Small intestine (tissue), 7 donors: ENCODE data around the gene SLC5A9. TPM values are rescaled to one million over a fixed set of nuclear protein-coding genes. Genes with fewer than 3 reads are reported as not detected.
"Not testable (repeated sequence)": the region's sequence is repeated elsewhere in the genome, so short reads cannot be mapped to it uniquely, and the experiment has no call there.

Experiments used
- DNase-seq, 2 donors: peaks; one replicate each; pipeline versions ENCODE4 v3.0.0 to v3.0.0-alpha.2; 2013
- FAIRE-seq: peaks from 2 replicates; lab custom pipeline; 2012; peaks lifted over from hg19 to GRCh38; lab: Jason Lieb, UNC
- H3K27ac ChIP-seq, 3 donors: one replicate each; pipeline ENCODE4 v1.5.1; 2013; ENCODE audit warnings: low read length in 2 of 3, mild to moderate bottlenecking in 2 of 3, control low read depth in 1 of 3, inconsistent platforms in 1 of 3, low read depth in 1 of 3, moderate library complexity in 1 of 3
- H3K27me3 ChIP-seq, 3 donors: one replicate each; pipeline ENCODE4 v1.6.1; 2013; ENCODE audit warnings: low read length in 3 of 3, inconsistent platforms in 1 of 3; ENCODE audit not compliant: control insufficient read depth in 3 of 3, insufficient read depth in 3 of 3
- H3K36me3 ChIP-seq, 3 donors: one replicate each; pipeline ENCODE4 v1.6.1; 2013; ENCODE audit warnings: low read length in 3 of 3, inconsistent platforms in 1 of 3, low read depth in 1 of 3, mild to moderate bottlenecking in 1 of 3, moderate library complexity in 1 of 3; ENCODE audit not compliant: control insufficient read depth in 3 of 3, insufficient read depth in 2 of 3
- H3K4me1 ChIP-seq, 3 donors: one replicate each; pipeline ENCODE4 v1.6.1; 2013; ENCODE audit warnings: low read length in 2 of 3, inconsistent platforms in 1 of 3, low read depth in 1 of 3, mild to moderate bottlenecking in 1 of 3, moderate library complexity in 1 of 3; ENCODE audit not compliant: control insufficient read depth in 3 of 3, insufficient read depth in 2 of 3
- H3K4me3 ChIP-seq, 3 donors: one replicate each; pipeline ENCODE4 v1.5.1; 2013; ENCODE audit warnings: low read length in 3 of 3, control low read depth in 1 of 3, inconsistent platforms in 1 of 3, low read depth in 1 of 3, mild to moderate bottlenecking in 1 of 3, moderate library complexity in 1 of 3
- H3K9me3 ChIP-seq, 2 donors: one replicate each; pipeline ENCODE4 v1.6.1; 2013; ENCODE audit warnings: low read depth in 1 of 2, low read length in 1 of 2; ENCODE audit not compliant: control insufficient read depth in 2 of 2, insufficient read depth in 1 of 2
- WGBS, 3 donors: extraction: QIAGEN DNeasy Blood & Tissue Kit; methylation state at CpG; one replicate each; pipeline ENCODE4 v1.1.7; 2013; 5-methylcytosine and 5-hydroxymethylcytosine counted together
- polyA plus RNA-seq, 4 donors: library from polyadenylated mRNA; stranded (reverse) in 3 of 4; unstranded in 1 of 4; fragments of 200-250 nt in 3 of 4; fragments of 120-200 nt in 1 of 4; gene quantifications; one replicate each; pipeline versions ENCODE4 v1.2.1 to v1.2.3, GENCODE V29; 2013
- donor health status: healthy with polysubstance abuse.
- donor health status: control.
- donor health status: control.
- donor health status: Bipolar disorder and iron deficiency.
- donor health status: healthy.

Gene SLC5A9
- polyA plus RNA-seq, 4 donors = 22.3 to 372 (median 165) TPM

GRCh38 chr1:48251323-48251722, 28.8 kb downstream of the SLC5A9 start:
- WGBS, 3 donors = 71 to 92% (median 83%) methylated on average over 2 of the region's 2 CpGs
- H3K27ac ChIP-seq = peak overlapping the region; percentile 17 to 84 (median 71)
- H3K4me3 ChIP-seq = no peak overlapping the region

GRCh38 chr1:48251821-48252220, 29.3 kb downstream of the SLC5A9 start:
- H3K27ac ChIP-seq = peak overlapping the region in 1 of 3 donors; percentile 71
- no peaks in the 10 kb centered on the region for H3K27me3 ChIP-seq
- H3K9me3 ChIP-seq = no peaks in the 10 kb centered on the region
- peaks cover 11 to 42% (median 17%) of the 10 kb centered on the region in 3 donors for H3K4me1 ChIP-seq
- H3K36me3 ChIP-seq = peaks cover 0 to 19% (median 3%) of the 10 kb centered on the region in 3 donors
- 52 to 70% (median 67%) methylated on average over 3 of the region's 3 CpGs for WGBS, 3 donors
- FAIRE-seq (no peak), DNase-seq (peak in 1 of 2 donors; percentile 36)
- H3K4me3 ChIP-seq = no peak overlapping the region

More at GRCh38 chr1:48251323-48251722, 28.8 kb downstream of the SLC5A9 start:
- H3K4me1 ChIP-seq = peaks cover 11 to 45% (median 17%) of the 10 kb centered on the region in 3 donors
- DNase-seq (no peak), FAIRE-seq (no peak)
- H3K27me3 ChIP-seq = no peaks in the 10 kb centered on the region
- no peaks in the 10 kb centered on the region for H3K9me3 ChIP-seq
- H3K36me3 ChIP-seq = peaks cover 0 to 24% (median 3%) of the 10 kb centered on the region in 3 donors

- no peak overlapping the region for H3K27ac ChIP-seq
- DNase-seq (peak in 1 of 2 donors; percentile 44), FAIRE-seq (no peak)
- peaks cover 7 to 30% (median 9%) of the 10 kb centered on the region in 3 donors for H3K4me1 ChIP-seq
- H3K9me3 ChIP-seq = no peaks in the 10 kb centered on the region
- 60 to 77% (median 74%) methylated on average over 1 of the region's 1 CpG for WGBS, 3 donors
- H3K27me3 ChIP-seq = no peaks in the 10 kb centered on the region
- peaks cover 0 to 3% (median 2%) of the 10 kb centered on the region in 3 donors for H3K36me3 ChIP-seq
- H3K4me3 ChIP-seq = no peak overlapping the region
These were observed 31.7 kb downstream of the SLC5A9 start for GRCh38 chr1:48254254-48254653.

- Histone ChIP-seq H3K4me3 (no peak overlapping the region), H3K27ac (no peak overlapping the region), H3K27me3 (no peaks in the 10 kb centered on the region), H3K4me1 (peaks cover 0 to 4% (median 2%) of the 10 kb centered on the region in 3 donors), H3K9me3 (no peaks in the 10 kb centered on the region), H3K36me3 (peaks cover 0 to 1% (median 0%) of the 10 kb centered on the region in 3 donors)
- no peak for DNase-seq
- WGBS, 3 donors = 91 to 100% (median 100%) methylated on average over 1 of the region's 1 CpG
- FAIRE-seq = no peak
These were observed 35.6 kb downstream of the SLC5A9 start for GRCh38 chr1:48258106-48258505.

- Histone ChIP-seq H3K27ac (no peak overlapping the region), H3K27me3 (no peaks in the 10 kb centered on the region), H3K9me3 (peaks cover 0 to under 1% of the 10 kb centered on the region in 2 donors), H3K4me3 (no peak overlapping the region), H3K4me1 (no peaks in the 10 kb centered on the region), H3K36me3 (no peaks in the 10 kb centered on the region)
- DNase-seq = no peak
- no peak for FAIRE-seq
These were observed 39.4 kb downstream of the SLC5A9 start for GRCh38 chr1:48261881-48262400.

- 49 to 81% (median 79%) methylated on average over 1 of the region's 1 CpG for WGBS, 3 donors
- FAIRE-seq (no peak), DNase-seq (no peak)
- Histone ChIP-seq H3K27ac (no peak overlapping the region), H3K9me3 (peaks cover 0 to 11% of the 10 kb centered on the region in 2 donors), H3K4me3 (no peak overlapping the region), H3K27me3 (no peaks in the 10 kb centered on the region), H3K36me3 (no peaks in the 10 kb centered on the region), H3K4me1 (no peaks in the 10 kb centered on the region)
These were observed 40.5 kb downstream of the SLC5A9 start for GRCh38 chr1:48263041-48263440.

- 61 to 96% (median 87%) methylated on average over 2 of the region's 2 CpGs for WGBS, 3 donors
- Histone ChIP-seq H3K9me3 (peaks cover 0 to 11% of the 10 kb centered on the region in 2 donors), H3K27ac (no peak overlapping the region), H3K4me3 (no peak overlapping the region), H3K4me1 (no peaks in the 10 kb centered on the region), H3K36me3 (no peaks in the 10 kb centered on the region), H3K27me3 (no peaks in the 10 kb centered on the region)
- no peak for FAIRE-seq
- no peak for DNase-seq
These were observed 44.1 kb downstream of the SLC5A9 start for GRCh38 chr1:48266576-48266975.

- FAIRE-seq = not testable (repeated sequence)
- 84 to 87% (median 86%) methylated on average over 7 to 10 of the region's 10 CpGs for WGBS, 3 donors
These were observed 54.9 kb downstream of the SLC5A9 start for GRCh38 chr1:48277437-48277836.

GRCh38 chr1:48282329-48282728, 59.8 kb downstream of the SLC5A9 start:
- not testable (repeated sequence) for H3K36me3 ChIP-seq, FAIRE-seq, H3K4me1 ChIP-seq, DNase-seq, H3K9me3 ChIP-seq, H3K27me3 ChIP-seq, H3K27ac ChIP-seq, H3K4me3 ChIP-seq

More at GRCh38 chr1:48277437-48277836, 54.9 kb downstream of the SLC5A9 start:
- not testable (repeated sequence) for DNase-seq, H3K4me1 ChIP-seq, H3K27me3 ChIP-seq, H3K9me3 ChIP-seq, H3K27ac ChIP-seq, H3K36me3 ChIP-seq, H3K4me3 ChIP-seq
